ENCODE data around the gene CLCF1. TPM values are rescaled to one million over a fixed set of nuclear protein-coding genes. Genes with fewer than 3 reads are reported as not detected.

The CLCF1 gene
- total and polyA plus RNA-seq, 8 donors: 7.3 to 15.3 (median 11.9) TPM

DNA sequence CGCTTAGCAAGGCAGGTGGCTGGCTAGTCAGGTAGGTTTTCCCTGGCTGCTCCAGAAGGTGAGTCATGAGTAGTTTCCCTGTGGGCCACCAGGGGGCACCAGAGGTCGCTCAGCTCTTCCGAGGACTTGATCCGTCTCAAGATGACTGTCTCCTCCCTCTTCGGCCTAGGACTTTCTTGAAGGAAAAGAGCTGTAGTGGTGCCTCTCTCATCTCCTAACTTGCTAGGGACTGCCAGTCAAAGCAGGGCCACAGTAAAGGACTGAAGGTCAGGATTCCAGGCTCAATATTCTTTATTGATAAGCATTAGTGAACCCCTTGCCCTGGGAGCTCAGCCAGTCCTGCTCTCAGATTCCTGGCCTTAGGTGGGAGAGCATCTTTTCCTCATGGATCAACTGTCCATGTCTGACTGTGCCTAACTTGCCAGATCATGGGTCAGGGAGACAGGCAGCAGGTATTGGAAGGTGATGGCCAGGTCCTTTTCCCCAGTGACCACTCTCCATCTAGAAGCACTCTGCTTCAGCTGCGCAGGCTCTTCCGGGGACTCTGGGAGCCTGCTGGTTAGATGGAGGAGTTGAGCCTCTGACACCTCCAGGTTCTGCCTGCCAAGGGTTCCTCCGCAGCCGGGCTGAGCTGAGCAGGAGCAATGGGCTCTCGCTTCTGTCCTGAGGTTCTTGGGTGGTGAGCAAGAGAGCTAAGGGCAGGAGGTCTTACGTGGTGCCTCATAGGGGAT is 22.0 kb downstream of the CLCF1 start:
- DNase-seq (peak; percentile 51 to 89 (median 78)), ATAC-seq (peak; percentile 45)
- intact Hi-C loops (cut with DNase I): loop anchor here in 1 of 2 donors (5.0 kb wide), 1 partner anchor 36 kb away; no protein-coding TSS in a partner anchor
- H3K36me3 ChIP-seq: no peaks in the 10 kb centered on the region
- H3K9me3 ChIP-seq: no peaks in the 10 kb centered on the region
- peaks cover 34 to 54% of the 10 kb centered on the region in 2 donors for H3K4me1 ChIP-seq
- H3K27me3 ChIP-seq: no peaks in the 10 kb centered on the region
- no peak overlapping the region for H3K4me3 ChIP-seq
- TF ChIP-seq, protein P1, sequence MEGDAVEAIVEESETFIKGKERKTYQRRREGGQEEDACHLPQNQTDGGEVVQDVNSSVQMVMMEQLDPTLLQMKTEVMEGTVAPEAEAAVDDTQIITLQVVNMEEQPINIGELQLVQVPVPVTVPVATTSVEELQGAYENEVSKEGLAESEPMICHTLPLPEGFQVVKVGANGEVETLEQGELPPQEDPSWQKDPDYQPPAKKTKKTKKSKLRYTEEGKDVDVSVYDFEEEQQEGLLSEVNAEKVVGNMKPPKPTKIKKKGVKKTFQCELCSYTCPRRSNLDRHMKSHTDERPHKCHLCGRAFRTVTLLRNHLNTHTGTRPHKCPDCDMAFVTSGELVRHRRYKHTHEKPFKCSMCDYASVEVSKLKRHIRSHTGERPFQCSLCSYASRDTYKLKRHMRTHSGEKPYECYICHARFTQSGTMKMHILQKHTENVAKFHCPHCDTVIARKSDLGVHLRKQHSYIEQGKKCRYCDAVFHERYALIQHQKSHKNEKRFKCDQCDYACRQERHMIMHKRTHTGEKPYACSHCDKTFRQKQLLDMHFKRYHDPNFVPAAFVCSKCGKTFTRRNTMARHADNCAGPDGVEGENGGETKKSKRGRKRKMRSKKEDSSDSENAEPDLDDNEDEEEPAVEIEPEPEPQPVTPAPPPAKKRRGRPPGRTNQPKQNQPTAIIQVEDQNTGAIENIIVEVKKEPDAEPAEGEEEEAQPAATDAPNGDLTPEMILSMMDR (IDR thresholded peaks at IDR 0.05): peak; percentile 94 to 96
- H3K27ac ChIP-seq: peak overlapping the region; percentile 51 to 98

- H3K9me3 ChIP-seq: no peaks in the 10 kb centered on the region
- no peak for DNase-seq
These were observed 23.4 kb downstream of the CLCF1 start for GRCh38 chr11:67349928-67350465.

DNA sequence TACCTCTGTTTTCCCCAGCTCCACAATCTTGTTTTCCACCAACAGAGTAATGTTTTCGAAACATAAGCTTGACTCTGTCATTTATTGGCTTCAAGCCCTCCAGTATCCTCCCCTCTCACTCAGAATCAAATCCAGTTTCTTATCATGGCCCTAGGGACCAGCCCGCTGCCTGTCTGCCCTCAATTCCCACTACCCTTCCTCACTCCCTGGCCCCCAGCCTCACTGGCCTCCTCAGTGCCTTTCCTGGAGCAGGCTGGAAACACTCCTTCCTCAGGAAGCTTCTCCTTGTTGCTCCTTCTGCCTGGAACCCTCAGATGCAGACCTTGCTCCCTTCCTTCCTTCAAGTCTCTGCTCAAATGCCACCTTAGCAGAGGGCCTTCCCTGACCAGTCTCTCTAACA is 23.9 kb downstream of the CLCF1 start:
- H3K9me3 ChIP-seq: no peaks in the 10 kb centered on the region
- peak overlapping the region in 1 of 2 donors; percentile 3 for H3K27ac ChIP-seq
- H3K27me3 ChIP-seq: no peaks in the 10 kb centered on the region
- DNase-seq: no peak
- H3K4me3 ChIP-seq: no peak overlapping the region
- TF ChIP-seq, protein P1 (IDR thresholded peaks at IDR 0.05): no peak
- intact Hi-C loops (cut with DNase I): no loop called here
- H3K4me1 ChIP-seq: peaks cover 27 to 38% of the 10 kb centered on the region in 2 donors
- H3K36me3 ChIP-seq: no peaks in the 10 kb centered on the region
- ATAC-seq: no peak

More at GRCh38 chr11:67349928-67350465, 23.4 kb downstream of the CLCF1 start:
- ATAC-seq: no peak
- peaks cover 33 to 44% of the 10 kb centered on the region in 2 donors for H3K4me1 ChIP-seq
- H3K4me3 ChIP-seq: no peak overlapping the region
- no peaks in the 10 kb centered on the region for H3K36me3 ChIP-seq
- TF ChIP-seq, protein P1 (IDR thresholded peaks at IDR 0.05): no peak
- peak overlapping the region in 1 of 2 donors; percentile 3 for H3K27ac ChIP-seq
- intact Hi-C loops (cut with DNase I): loop anchor here in 1 of 2 donors (5.0 kb wide), 1 partner anchor 37 kb away; no protein-coding TSS in a partner anchor
- no peaks in the 10 kb centered on the region for H3K27me3 ChIP-seq

DNA sequence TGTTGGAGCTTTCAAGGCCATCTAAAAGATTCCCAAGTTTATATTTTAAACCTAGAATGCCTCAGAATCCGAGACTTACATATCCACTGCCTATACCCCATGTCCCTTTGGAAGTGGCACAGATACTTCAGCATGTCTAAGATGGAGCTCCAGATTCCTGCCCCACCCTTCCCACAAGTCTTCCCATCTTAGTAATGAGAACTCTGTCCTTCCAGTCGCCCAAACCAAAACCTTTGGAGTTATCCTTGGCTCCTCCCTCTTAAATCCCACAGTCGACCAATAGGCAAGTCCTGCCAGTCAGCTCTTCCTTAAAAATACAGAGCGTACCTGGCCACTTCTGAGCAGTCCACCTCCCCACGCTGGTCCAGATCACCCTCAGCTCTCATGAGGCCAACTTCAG is 24.4 kb downstream of the CLCF1 start:
- Histone ChIP-seq H3K36me3 (no peaks in the 10 kb centered on the region), H3K4me3 (no peak overlapping the region), H3K4me1 (peaks cover 23 to 34% of the 10 kb centered on the region in 2 donors), H3K27ac (peak overlapping the region in 1 of 2 donors; percentile 3), H3K27me3 (no peaks in the 10 kb centered on the region), H3K9me3 (no peaks in the 10 kb centered on the region)
- ATAC-seq: no peak
- no peak for DNase-seq
- intact Hi-C loops (cut with DNase I): no loop called here
- TF ChIP-seq, protein P1 (IDR thresholded peaks at IDR 0.05): no peak
